GM19438 (cell line): Measurements from ENCODE around the gene CLEC16A.

ENCODE experiments used
- ATAC-seq: cut with Tn5 transposase; IDR thresholded peaks from one replicate; pipeline ENCODE4 v1.9.1; 2021; ENCODE audit warnings: low read depth; ENCODE audit not compliant: unreplicated experiment

Gene CLEC16A

DNA sequence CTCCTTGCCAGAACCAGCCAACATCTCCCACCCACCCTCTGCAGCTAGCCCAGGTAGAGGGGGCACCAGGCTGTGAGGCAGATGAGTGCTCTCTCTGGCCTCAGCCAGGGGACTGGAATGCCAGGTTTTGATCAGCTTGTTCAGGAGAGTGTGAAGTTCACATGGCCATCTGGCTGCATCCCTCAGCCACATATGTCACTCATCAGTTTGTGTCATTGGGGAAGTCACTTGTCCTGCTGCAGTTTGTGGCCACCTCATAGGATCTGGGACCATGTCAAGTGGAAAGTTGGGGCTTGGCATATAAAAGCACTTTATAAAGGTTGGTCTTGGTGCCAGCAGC is 164.1 kb downstream of the CLEC16A start:
- no peak for ATAC-seq

DNA sequence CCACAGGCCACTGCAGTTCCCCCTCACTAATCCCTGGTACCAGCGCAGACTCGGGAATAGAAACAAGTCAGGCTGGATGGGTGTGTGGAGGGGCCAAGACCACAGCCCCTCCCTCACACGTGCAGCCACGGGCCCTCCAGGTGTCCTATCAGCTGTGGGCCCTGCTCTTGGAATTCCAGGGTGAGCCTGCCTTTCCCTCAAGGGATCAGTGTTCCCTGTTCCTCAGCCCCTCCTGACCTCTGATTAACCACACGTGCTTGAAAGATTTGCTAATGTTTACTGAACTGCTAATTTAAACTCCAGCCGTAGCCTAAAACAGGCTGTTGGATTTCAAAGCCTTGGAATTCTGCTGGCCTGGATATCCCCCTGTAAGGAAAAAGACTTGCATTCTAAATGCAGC is 165.2 kb downstream of the CLEC16A start:
- no peak for ATAC-seq

DNA sequence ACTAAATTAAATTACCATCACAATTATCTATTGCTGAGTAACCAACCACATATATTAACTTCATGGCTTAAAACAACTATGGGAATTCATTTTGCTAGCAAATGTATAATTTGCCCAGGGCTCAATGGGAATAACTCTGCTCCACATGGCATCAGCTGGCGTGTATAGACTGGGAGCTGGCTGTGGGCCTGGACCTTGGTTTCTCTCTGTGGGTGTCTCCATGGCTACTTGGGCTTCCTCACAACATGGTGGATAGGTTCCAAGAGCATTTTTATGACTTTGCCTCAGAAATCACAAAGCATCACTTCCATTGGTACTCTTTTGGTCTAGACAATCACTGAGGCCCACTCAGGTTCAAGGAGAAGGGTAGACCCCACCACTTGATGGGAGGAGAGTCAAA is 166.8 kb downstream of the CLEC16A start:
- ATAC-seq: no peak

DNA sequence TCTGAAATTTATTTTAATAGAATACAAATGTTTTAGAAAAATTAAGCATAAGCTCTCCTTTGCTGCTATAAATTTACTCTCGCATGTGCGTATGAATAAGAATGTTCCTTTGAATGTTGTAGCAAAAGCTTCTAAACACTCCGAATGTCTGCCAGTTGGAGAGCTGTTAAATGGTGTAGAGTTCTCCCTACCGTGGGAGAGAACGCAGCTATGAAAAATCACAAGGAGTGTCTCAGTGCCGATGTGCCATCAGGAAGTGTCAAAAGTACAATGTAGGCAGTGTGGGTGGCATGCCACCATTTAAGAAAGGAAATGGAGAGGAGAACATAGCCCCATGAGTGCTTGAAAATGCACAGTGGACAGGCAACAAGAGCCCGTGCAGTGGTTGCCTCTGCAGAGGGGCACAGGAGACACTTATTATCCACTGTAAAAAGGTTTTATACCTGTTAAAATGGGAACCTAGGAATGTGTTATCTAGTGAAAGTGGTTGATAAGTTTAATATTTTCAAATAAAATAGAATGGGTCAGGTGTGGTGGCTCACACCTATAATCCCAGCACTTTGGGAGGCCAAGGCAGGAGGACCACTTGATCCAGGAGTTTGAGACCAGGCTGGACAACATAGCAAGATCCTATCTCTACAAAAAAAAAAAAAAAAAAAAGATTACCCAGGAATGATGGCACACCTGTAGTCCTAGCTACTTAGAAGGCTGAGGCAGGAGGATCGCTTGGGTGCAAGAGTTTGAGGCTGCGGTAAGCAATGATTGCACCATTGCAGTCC is 167.7 kb downstream of the CLEC16A start:
- no peak for ATAC-seq

- no peak for ATAC-seq
These were observed 168.5 kb downstream of the CLEC16A start for GRCh38 chr16:11112723-11113348.

DNA sequence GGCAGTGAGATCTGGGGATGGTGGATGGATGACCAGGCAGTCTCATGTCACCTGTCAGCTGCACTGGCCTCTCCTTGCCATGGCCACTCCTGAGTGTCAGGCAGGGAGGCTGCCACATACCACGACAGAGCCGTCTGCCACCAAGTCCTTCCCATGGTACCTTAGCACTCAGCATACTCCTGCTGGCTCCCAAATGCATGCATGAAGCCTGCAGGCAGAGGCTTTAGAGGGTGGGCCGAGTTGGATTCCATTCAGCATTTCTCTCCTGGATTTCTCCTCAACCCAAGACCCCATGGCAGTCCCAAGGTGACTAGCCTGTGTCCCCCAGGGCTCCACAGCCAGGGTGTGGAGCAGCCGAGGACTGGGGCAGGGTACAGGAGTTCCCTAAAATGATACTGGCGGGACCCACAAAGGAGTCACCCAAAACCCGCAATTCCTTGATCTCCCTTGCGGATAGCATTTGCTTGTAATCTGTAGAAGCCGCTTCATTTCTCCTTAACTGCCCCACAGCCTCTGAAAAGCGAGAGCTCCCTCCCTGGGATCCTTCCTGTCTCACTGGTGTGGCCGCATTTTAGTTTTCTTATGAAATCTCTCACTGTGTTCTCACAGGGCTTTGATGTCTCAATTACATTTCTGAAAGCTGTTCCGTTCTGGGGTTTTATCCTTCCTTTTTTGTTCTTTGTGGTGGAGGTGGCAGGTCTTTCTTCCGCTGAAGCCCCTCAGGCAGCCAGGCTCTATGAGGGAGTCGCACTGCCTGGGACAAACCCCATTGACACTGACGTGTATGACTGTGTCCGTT is 170.2 kb downstream of the CLEC16A start:
- no peak for ATAC-seq

GRCh38 chr16:11117576-11118211 is 173.3 kb downstream of the CLEC16A start:
- ATAC-seq: no peak

- no peak for ATAC-seq
These were observed 174.1 kb downstream of the CLEC16A start for GRCh38 chr16:11118479-11118878.

DNA sequence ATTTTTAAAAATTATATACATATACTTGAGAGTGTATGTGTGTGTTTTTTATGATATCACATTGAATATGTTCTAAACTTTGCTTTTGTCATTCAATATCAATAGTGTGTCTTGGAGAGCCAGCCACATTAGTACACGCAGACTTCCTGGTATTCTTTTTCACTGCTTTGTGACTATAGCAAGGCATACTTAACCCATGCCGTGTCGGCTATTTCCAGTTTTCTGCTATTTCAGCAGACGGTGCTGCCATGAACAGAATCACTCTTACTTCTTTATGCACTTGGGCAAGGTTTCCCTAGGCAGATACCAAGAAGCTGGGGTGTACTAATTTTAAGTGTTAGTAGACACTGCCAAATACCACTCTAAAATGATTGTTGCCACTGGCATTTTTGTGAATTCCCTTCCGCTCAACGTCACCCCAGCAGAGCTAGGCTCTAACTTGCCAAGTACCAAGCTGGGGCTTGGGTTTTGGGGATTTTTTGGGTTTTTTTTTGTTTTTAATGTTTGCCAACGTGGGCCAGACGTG is 176.8 kb downstream of the CLEC16A start:
- no peak for ATAC-seq

- ATAC-seq: no peak
These were observed 177.7 kb downstream of the CLEC16A start for GRCh38 chr16:11121914-11122692.

DNA sequence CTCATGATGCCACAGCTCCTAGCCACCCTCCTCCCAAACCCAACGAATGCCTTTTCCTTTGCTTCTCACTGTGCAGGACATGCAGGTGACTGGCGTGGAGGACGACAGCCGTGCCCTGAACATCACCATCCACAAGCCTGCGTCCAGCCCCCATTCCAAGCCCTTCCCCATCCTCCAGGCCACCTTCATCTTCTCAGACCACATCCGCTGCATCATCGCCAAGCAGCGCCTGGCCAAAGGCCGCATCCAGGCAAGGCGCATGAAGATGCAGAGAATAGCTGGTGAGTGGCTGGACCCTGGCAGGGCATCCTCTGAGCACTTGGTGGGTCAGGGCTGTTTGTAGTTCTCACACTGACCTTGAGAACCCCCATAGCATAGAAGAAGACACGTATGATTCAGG is 179.3 kb downstream of the CLEC16A start:
- ATAC-seq: no peak

- no peak for ATAC-seq
These were observed 181.6 kb downstream of the CLEC16A start for GRCh38 chr16:11125936-11126335.

- ATAC-seq: no peak
These were observed 182.2 kb downstream of the CLEC16A start for GRCh38 chr16:11126399-11127054.

- no peak for ATAC-seq
These were observed 183.3 kb downstream of the CLEC16A start for GRCh38 chr16:11127610-11128195.

DNA sequence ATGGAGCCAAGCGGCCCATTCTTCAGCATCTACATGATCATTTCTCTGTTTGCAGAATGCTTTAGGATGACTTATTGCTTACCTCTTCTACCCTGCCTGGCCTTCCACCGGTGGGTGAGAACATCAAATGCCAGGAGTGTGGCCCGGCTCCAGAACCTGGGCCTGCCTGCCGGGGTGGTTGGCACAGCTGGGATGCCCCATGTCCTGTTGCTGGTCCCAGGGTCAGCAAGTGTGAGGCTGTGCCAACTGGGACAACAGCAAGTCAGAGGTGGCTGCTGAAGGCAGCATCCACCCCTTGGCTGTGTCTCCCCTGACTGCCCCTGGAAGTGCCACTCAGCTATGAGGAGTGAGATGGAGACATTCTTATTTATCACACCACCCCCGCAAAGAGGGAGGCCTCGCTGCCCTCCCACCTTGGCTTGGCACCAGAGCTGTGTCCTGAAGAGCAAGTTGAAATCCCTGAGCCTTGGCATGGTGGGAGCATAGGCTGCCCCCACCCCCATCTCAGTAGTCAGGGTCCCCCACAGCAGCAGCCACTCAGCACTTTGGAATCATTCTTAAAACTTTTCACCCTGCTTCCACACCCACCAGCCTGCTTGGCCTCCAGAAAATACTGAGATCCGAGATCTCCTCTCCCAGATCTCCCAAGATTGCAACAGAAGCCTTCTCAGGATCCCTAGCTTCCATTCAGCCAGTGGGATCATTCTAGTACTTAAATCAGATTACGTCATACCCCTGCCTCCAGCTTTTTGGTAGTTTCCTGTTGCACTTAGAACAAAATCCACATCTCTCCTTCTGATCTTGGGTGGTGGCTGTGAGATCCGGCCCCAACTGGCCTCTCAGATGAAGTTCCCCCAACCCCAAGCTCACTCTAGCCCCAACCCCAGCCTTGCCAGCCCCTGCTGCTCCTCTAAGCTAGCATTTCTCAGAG is 184.1 kb downstream of the CLEC16A start:
- ATAC-seq: no peak

- ATAC-seq: no peak
These were observed 185.0 kb downstream of the CLEC16A start for GRCh38 chr16:11129378-11129781.

GRCh38 chr16:11130978-11131665 is 186.8 kb downstream of the CLEC16A start:
- ATAC-seq: no peak

DNA sequence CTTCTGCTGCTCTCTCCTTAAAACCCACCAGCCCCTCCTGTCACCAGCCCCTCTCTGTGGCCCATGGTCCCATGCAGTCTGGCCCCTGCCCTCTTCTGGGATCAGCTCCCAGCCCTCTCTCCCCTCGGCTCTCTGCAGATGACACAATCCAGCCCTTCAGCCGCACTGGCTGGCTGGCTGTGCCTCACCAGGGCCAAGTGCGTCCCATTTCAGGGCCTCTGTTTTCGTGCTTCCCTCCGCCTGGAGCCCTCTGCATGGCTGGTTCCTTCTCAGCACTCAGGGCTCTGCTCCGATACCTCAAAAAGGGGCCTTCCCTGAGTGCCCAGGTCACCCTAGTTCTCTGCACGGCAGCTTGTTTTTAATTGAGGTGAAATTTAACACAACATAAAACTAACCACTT is 187.3 kb downstream of the CLEC16A start:
- no peak for ATAC-seq
